HAP-1 (cell line): ENCODE measurements around the gene IFRD1.

ENCODE experiments used
- DNase-seq, 2 experiments: peaks; one replicate each; pipeline ENCODE4 v3.0.0-alpha.2; 2016 to 2020; ENCODE audit warnings: low spot score in 2 of 2
- H3K27me3 ChIP-seq: fragments of 250-450 bp; sonication (Bioruptor Pico); 2 replicates; pipeline ENCODE4 v1.5.1; 2020; ENCODE audit warnings: low read depth, mild to moderate bottlenecking, moderate library complexity
- H3K36me3 ChIP-seq: fragments of 250-450 bp; sonication (Bioruptor Pico); replicated peaks from 2 replicates; pipeline ENCODE4 v1.5.1; 2020; ENCODE audit warnings: mild to moderate bottlenecking
- H3K4me1 ChIP-seq: fragments of 250-450 bp; sonication (Bioruptor Pico); 2 replicates; pipeline ENCODE4 v1.5.1; 2020; ENCODE audit warnings: mild to moderate bottlenecking
- H3K4me3 ChIP-seq: fragments of 250-450 bp; sonication (Bioruptor Pico); 2 replicates; pipeline ENCODE4 v1.5.1; 2020; ENCODE audit warnings: mild to moderate bottlenecking, moderate library complexity
- H3K9me3 ChIP-seq: fragments of 250-450 bp; sonication (Bioruptor Pico); 2 replicates; pipeline ENCODE4 v1.5.1; 2020; ENCODE audit warnings: mild to moderate bottlenecking, moderate library complexity
- in situ Hi-C: fragments of 300-500 bp; cut with MboI; formaldehyde crosslinking; loops from 3 replicates; pipeline ENCODE4 v1.14.3; 2020; ENCODE audit warnings: low sequenced_read_pairs, inconsistent platforms, mixed read lengths

Gene IFRD1, protein sequence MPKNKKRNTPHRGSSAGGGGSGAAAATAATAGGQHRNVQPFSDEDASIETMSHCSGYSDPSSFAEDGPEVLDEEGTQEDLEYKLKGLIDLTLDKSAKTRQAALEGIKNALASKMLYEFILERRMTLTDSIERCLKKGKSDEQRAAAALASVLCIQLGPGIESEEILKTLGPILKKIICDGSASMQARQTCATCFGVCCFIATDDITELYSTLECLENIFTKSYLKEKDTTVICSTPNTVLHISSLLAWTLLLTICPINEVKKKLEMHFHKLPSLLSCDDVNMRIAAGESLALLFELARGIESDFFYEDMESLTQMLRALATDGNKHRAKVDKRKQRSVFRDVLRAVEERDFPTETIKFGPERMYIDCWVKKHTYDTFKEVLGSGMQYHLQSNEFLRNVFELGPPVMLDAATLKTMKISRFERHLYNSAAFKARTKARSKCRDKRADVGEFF

GRCh38 chr7:112449902-112450806, at the start of gene IFRD1:
TSS of gene IFRD1 (plus strand) at chr7:112450460. CDS start at chr7:112450689, 229 bp downstream.
- peaks cover 16% of the 10 kb centered on the region for H3K4me1 ChIP-seq
- H3K4me3 ChIP-seq, result peak within 1 kb of the TSS; percentile 100
- no peaks in the 10 kb centered on the region for H3K9me3 ChIP-seq
- in situ Hi-C loops, result no loop called here
- peak; percentile 94 to 99 for DNase-seq
- H3K27me3 ChIP-seq, result no peaks in the 10 kb centered on the region
- peaks cover 3% of the 10 kb centered on the region; the same call in 1 of the 2 replicates for H3K36me3 ChIP-seq

GRCh38 chr7:112404321-112404720, 45.9 kb upstream of the IFRD1 start:
- Histone ChIP-seq H3K27me3 (peaks cover 16% of the 10 kb centered on the region; the same call in 1 of the 2 replicates), H3K4me1 (no peaks in the 10 kb centered on the region), H3K4me3 (no peak overlapping the region), H3K36me3 (no peaks in the 10 kb centered on the region), H3K9me3 (no peaks in the 10 kb centered on the region)
- no peak for DNase-seq
- in situ Hi-C loops, result no loop called here

DNA sequence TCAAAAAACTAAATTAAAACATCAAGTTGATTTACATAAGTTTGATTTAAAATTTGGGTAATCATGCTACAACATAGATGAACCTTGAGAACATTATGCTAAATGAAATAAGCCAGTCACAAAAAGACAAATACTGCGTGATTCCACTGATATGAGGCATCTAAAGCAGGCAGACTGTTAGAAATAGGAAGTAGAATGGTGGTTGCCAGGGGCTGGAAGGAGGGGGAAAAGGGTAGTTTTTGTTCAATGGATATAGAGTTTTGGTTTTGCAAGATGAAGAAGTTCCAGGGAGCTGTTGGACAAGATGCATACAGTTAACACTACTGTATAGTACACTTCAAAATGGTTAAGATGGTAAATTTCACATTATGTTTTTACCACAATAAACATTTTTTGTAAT, 45.0 kb upstream of the IFRD1 start:
- H3K36me3 ChIP-seq, result no peaks in the 10 kb centered on the region
- H3K4me3 ChIP-seq, result no peak overlapping the region
- peaks cover 19% of the 10 kb centered on the region; the same call in 1 of the 2 replicates for H3K27me3 ChIP-seq
- H3K4me1 ChIP-seq, result no peaks in the 10 kb centered on the region
- no peak for DNase-seq
- in situ Hi-C loops, result no loop called here
- H3K9me3 ChIP-seq, result no peaks in the 10 kb centered on the region

- no peak for DNase-seq
- Histone ChIP-seq H3K36me3 (no peaks in the 10 kb centered on the region), H3K9me3 (no peaks in the 10 kb centered on the region), H3K27me3 (peaks cover 9% of the 10 kb centered on the region), H3K4me1 (peaks cover 3% of the 10 kb centered on the region; the same call in 1 of the 2 replicates), H3K4me3 (no peak overlapping the region)
- in situ Hi-C loops, result no loop called here
These were observed 43.0 kb upstream of the IFRD1 start for GRCh38 chr7:112407261-112407660.

DNA sequence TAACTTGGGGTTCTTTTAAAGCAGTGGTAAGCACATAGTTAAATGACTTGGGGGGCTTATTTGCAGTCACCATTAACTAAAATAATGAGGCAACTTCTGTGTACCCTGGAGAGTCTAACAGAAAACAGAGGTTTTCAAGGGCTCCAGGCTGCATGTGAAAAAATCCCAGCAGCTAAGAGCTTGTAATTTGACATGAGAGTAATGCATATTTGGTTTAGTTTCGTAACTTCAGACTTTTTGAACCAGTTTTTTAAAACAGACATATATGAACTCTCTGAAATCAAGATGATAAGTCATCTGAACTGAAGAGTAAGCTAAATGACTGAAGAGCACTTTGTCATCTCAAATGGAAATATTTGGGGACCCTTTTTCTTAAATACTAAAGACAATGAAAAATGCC, 40.2 kb upstream of the IFRD1 start:
- H3K36me3 ChIP-seq, result no peaks in the 10 kb centered on the region
- no peak overlapping the region for H3K4me3 ChIP-seq
- H3K9me3 ChIP-seq, result no peaks in the 10 kb centered on the region
- H3K4me1 ChIP-seq, result peaks cover 6% of the 10 kb centered on the region
- peaks cover 6% of the 10 kb centered on the region for H3K27me3 ChIP-seq
- in situ Hi-C loops, result no loop called here
- DNase-seq, result no peak

DNA sequence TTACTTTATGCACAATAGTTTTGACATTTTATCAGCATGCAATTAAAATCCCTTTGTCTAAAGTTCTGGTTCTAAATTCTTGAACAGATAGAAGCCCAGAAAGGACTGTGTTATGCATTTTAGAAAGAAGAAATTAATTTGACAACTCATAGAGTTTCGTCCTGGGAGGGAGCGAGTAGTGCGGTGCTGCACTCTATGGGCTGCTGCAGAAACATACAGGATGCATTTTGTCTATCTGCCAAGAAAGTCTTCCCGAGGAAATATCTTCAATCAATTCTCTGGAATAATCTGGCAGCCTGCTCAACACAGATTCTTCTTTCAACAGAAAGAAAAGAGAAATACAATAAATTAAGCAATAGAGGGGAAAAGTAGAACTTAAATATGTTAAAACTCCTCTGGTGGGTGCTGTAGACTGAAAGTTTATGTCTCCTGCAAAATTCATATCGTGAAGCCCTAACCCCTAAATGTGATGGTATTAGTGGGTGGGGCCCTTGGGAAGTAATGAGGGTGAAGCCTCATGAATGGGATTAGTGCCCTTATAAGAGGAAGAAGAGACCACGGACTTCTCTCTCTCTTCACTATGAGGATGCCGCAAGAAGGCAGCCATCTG, 39.0 kb upstream of the IFRD1 start:
- H3K4me3 ChIP-seq, result no peak overlapping the region
- peak in 1 of 2 experiments; percentile 28 for DNase-seq
- H3K9me3 ChIP-seq, result no peaks in the 10 kb centered on the region
- in situ Hi-C loops, result no loop called here
- H3K4me1 ChIP-seq, result peaks cover 6% of the 10 kb centered on the region
- H3K36me3 ChIP-seq, result no peaks in the 10 kb centered on the region
- peaks cover 5% of the 10 kb centered on the region for H3K27me3 ChIP-seq

DNA sequence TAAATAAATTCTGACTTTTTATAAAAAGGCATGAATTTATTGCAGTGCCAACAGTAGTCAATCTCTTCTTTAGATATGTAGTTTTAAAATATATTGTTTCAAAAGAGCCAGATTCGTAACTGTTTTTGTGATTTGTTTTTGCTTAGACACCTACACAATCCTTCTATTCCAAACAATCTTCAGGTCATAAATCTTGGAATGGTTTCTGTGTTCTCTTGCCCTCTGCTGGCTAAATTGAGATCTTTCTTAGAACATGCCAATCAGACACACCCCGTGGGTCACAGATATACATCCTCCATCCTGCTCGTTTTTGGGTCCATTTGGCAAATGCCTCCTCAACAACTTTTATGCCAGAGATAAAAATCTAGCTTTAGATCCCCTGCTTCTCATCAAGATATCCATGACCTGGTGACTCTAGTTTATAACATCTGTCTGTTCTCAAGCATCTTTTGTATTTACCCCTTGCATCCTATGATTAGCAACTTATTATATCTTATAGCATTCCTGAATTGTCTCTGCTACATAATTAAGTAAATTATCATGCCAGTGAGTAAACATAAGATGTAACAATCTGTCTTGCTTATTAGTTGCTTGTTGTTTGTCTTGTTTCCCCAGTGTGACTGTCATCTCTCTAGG, 35.3 kb upstream of the IFRD1 start:
- Histone ChIP-seq H3K4me3 (no peak overlapping the region), H3K9me3 (no peaks in the 10 kb centered on the region), H3K36me3 (no peaks in the 10 kb centered on the region), H3K4me1 (peaks cover 6% of the 10 kb centered on the region), H3K27me3 (peaks cover 2% of the 10 kb centered on the region)
- in situ Hi-C loops, result no loop called here
- DNase-seq, result peak; percentile 37 to 68

DNA sequence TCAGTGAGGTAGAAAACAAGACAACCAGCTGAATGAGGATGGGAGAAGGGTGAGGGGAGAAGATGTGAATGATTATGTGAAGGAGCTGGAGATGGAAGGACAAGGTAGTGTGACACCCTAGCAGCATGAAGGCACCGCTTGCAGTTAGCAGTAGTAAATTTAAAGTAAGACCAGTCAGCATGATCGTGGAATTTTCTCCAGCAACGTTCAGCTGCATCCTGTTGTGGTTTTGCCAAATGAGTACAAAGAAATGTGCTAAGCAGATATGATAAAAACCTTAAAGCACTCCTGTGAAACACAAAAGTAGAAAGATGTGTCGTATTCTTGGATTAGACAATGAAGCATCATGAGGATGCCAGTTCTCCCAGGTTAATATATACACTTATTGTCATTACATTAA, 34.1 kb upstream of the IFRD1 start:
- no peak overlapping the region for H3K4me3 ChIP-seq
- H3K4me1 ChIP-seq, result peaks cover 14% of the 10 kb centered on the region
- no peaks in the 10 kb centered on the region for H3K36me3 ChIP-seq
- no peaks in the 10 kb centered on the region for H3K27me3 ChIP-seq
- in situ Hi-C loops, result no loop called here
- H3K9me3 ChIP-seq, result no peaks in the 10 kb centered on the region
- no peak for DNase-seq

GRCh38 chr7:112419543-112420130, 30.6 kb upstream of the IFRD1 start:
- no peaks in the 10 kb centered on the region for H3K27me3 ChIP-seq

DNA sequence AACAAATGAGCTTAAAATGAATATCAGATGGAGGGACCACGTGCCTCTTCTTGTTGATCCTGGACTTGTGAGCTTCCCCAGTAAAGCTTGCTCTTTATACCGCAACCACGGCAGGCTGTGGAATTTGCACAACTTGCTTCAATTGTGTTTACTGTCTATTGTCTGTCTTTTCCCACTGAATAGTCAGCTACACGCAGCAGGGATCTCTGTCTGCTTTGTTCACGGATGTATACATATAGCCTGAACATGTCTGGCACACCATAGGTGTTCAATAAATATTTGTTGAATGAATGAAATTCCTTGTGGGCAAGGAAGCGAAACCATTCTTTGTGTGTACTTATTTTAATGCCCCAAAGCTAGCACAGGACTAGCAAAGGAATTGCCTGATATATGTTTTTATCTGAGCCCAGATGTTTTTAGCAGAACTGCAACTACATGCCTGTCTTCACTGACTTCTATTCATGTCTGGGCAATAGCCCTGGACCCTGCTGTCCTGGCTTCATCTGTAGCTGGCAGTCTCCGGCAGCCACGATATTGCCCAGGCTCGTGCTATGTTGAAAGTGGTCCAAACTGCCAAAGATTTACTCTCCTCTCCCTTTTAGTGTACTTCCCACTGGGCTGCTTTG, 29.9 kb upstream of the IFRD1 start:
- in situ Hi-C loops, result loop anchor here (10.0 kb wide), 1 partner anchor 676 kb away; no protein-coding TSS in a partner anchor
- no peak overlapping the region for H3K4me3 ChIP-seq
- no peaks in the 10 kb centered on the region for H3K27me3 ChIP-seq
- no peaks in the 10 kb centered on the region for H3K36me3 ChIP-seq
- H3K9me3 ChIP-seq, result no peaks in the 10 kb centered on the region
- peaks cover 36% of the 10 kb centered on the region for H3K4me1 ChIP-seq
- DNase-seq, result peak; percentile 65 to 70

More at GRCh38 chr7:112419543-112420130, 30.6 kb upstream of the IFRD1 start:
- in situ Hi-C loops, result loop anchor here (10.0 kb wide), 1 partner anchor 675 kb away; no protein-coding TSS in a partner anchor
- H3K9me3 ChIP-seq, result no peaks in the 10 kb centered on the region
- no peak for DNase-seq
- no peak overlapping the region for H3K4me3 ChIP-seq
- H3K36me3 ChIP-seq, result no peaks in the 10 kb centered on the region
- peaks cover 37% of the 10 kb centered on the region for H3K4me1 ChIP-seq

DNA sequence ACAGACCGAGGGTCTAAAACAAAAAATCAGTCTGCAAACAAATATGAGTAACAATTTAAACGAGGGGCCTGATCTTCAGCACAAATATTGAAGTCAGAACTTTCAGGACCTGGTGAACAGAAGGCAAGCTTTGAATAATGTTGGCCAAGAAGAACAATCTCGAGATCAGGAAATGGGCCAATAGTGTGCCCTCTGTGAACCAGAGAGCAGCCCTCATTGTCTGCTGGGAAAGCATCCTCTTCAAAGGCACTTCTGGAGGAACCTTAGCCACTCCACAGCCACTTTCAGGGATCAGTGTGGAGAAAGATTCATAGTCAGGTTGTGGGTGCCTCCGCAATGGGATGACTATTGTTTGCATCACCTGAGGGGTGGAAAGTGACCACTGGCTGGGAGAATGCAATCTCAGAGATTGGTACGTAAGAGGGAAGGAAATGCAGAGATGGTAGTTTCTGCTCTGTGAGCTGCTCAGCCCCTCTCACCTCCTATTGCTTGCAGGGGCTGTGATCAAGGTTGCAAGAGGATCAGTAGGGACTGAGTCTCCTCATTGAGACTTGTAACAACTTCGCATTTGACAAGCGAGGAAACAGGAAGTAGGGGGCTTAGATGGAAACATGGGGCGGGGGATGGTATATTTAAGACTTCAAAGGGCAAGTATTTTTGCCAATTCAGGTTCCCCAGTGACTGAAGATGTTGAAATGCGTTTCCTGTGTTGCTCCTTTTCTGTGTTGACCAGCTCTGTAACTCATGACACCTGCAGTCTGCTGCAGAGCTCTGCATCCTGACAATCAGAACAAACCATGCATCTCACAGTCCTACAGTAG, 28.4 kb upstream of the IFRD1 start:
- Histone ChIP-seq H3K4me3 (no peak overlapping the region), H3K4me1 (peaks cover 36% of the 10 kb centered on the region), H3K27me3 (no peaks in the 10 kb centered on the region), H3K9me3 (no peaks in the 10 kb centered on the region), H3K36me3 (no peaks in the 10 kb centered on the region)
- in situ Hi-C loops, result loop anchor here (10.0 kb wide), 1 partner anchor 677 kb away; no protein-coding TSS in a partner anchor
- DNase-seq, result no peak
